Measurements from ENCODE around the gene EVC. TPM values are rescaled to one million over a fixed set of nuclear protein-coding genes. Genes with fewer than 3 reads are reported as not detected.
"Not testable (repeated sequence)": the region's sequence is repeated elsewhere in the genome, so short reads cannot be mapped to it uniquely, and the experiment has no call there.

EVC gene
- total RNA-seq, 1 donor from 2014 or later: 41.4 TPM

GRCh38 chr4:5826437-5827107 lies 115.6 kb downstream of the EVC start:
- Histone ChIP-seq H3K27me3 (ENCODE audit: control insufficient read depth, insufficient read depth, low read length) (no peaks in the 10 kb centered on the region), H3K36me3 (ENCODE audit: control insufficient read depth, insufficient read depth, low read length) (no peaks in the 10 kb centered on the region), H3K4me3 (ENCODE audit: low read depth, low read length) (no peak overlapping the region)
- no peak for DNase-seq (ENCODE audit: low read depth)
- TF ChIP-seq CTCF (IDR thresholded peaks at IDR 0.05; ENCODE audit: insufficient read depth, low read length, poor library complexity, severe bottlenecking): no peak

GRCh38 chr4:5827108-5828004 lies 116.4 kb downstream of the EVC start:
- no peak for TF ChIP-seq CTCF (IDR thresholded peaks at IDR 0.05; ENCODE audit: insufficient read depth, low read length, poor library complexity, severe bottlenecking)
- H3K4me3 ChIP-seq (ENCODE audit: low read depth, low read length): no peak overlapping the region
- no peaks in the 10 kb centered on the region for H3K27me3 ChIP-seq (ENCODE audit: control insufficient read depth, insufficient read depth, low read length)
- DNase-seq (ENCODE audit: low read depth): no peak
- no peaks in the 10 kb centered on the region for H3K36me3 ChIP-seq (ENCODE audit: control insufficient read depth, insufficient read depth, low read length)

DNA sequence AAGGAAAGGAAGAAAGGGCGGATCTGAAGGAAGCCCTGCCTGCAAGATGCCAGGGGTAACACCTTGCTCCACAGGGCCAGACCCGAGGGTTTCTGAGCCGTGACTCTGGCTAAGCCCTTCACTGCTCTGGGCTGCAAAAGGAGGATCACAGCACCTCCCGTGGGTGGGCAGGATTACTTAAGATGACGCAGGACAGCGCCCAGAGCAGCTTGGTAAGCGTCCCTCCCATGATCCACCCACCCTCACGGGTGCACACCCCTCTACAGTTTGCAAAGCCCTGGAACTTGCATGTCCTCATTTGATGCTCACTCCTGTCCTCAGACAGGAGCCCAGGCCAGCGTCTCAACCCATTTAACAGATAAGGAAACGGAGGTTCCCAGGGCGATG lies 117.0 kb downstream of the EVC start:
- H3K4me3 ChIP-seq (ENCODE audit: low read depth, low read length): no peak overlapping the region
- H3K27me3 ChIP-seq (ENCODE audit: control insufficient read depth, insufficient read depth, low read length): no peaks in the 10 kb centered on the region
- TF ChIP-seq CTCF (IDR thresholded peaks at IDR 0.05; ENCODE audit: insufficient read depth, low read length, poor library complexity, severe bottlenecking): no peak
- DNase-seq (ENCODE audit: low read depth): no peak
- H3K36me3 ChIP-seq (ENCODE audit: control insufficient read depth, insufficient read depth, low read length): no peaks in the 10 kb centered on the region

- H3K27me3 ChIP-seq (ENCODE audit: control insufficient read depth, insufficient read depth, low read length): peaks cover 4% of the 10 kb centered on the region
Measured at GRCh38 chr4:5836943-5837342, 125.9 kb downstream of the EVC start.

GRCh38 chr4:5837483-5837882 lies 126.5 kb downstream of the EVC start:
- not testable (repeated sequence) for H3K27me3 ChIP-seq (ENCODE audit: control insufficient read depth, insufficient read depth, low read length); H3K36me3 ChIP-seq (ENCODE audit: control insufficient read depth, insufficient read depth, low read length); DNase-seq (ENCODE audit: low read depth); H3K4me3 ChIP-seq (ENCODE audit: low read depth, low read length)

More at GRCh38 chr4:5836943-5837342, 125.9 kb downstream of the EVC start:
- Histone ChIP-seq H3K4me3 (ENCODE audit: low read depth, low read length) (no peak overlapping the region), H3K36me3 (ENCODE audit: control insufficient read depth, insufficient read depth, low read length) (no peaks in the 10 kb centered on the region)
- TF ChIP-seq CTCF (IDR thresholded peaks at IDR 0.05; ENCODE audit: insufficient read depth, low read length, poor library complexity, severe bottlenecking): no peak
- no peak for DNase-seq (ENCODE audit: low read depth)

GRCh38 chr4:5839332-5839731 lies 128.3 kb downstream of the EVC start:
- DNase-seq (ENCODE audit: low read depth): no peak
- Histone ChIP-seq H3K27me3 (ENCODE audit: control insufficient read depth, insufficient read depth, low read length) (peaks cover 4% of the 10 kb centered on the region), H3K36me3 (ENCODE audit: control insufficient read depth, insufficient read depth, low read length) (no peaks in the 10 kb centered on the region), H3K4me3 (ENCODE audit: low read depth, low read length) (no peak overlapping the region)
- no peak for TF ChIP-seq CTCF (IDR thresholded peaks at IDR 0.05; ENCODE audit: insufficient read depth, low read length, poor library complexity, severe bottlenecking)

All from kidney epithelial cell (primary cell).